Measurements from ENCODE around the gene BNC2.

BNC2 gene

DNA sequence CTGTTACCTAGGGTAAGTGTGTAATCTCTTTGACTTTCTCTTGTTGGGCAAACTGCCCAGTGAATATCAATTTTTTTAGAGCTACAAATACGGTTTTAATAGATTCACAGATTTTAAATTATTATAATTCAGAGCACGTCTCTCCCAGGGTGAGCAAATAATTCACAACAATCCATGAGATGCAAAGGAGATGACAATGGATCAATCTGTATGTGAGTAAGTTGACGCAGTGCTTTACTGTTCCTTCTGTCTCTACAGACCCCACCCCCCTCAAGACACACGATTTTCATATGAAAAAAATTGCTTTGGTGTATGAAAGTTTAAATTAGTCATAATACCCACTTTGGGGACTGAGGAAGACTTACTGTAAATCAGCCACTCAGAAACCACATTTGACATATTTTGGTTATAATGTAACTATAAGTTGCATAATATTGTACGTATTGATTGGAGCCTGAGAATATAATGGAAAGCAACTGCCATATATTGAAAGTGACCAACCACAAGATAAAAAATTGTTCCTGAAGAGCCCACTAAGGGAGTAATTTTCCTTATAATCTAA, 201.7 kb downstream of the BNC2 start:
- DNase-seq: no peak

DNA sequence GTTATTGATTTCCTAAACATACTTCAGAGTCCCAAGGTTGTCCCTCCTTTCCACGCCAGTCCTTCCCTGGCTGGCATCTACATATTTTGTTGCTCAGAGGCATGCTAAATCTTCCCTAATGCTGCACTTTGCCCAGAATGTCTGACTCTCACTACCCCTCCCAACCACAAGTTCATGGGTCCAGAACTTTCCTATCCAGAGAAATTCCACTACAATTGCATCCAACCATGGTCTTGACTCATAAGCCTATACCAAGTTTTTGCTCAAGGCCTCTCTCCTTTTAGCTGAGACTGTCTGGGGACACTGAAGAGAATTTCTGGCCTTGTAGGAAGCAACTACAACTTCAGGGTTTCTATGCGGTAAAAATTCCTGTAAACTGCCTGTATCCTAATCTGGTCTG, 206.3 kb downstream of the BNC2 start:
- DNase-seq: no peak

DNA sequence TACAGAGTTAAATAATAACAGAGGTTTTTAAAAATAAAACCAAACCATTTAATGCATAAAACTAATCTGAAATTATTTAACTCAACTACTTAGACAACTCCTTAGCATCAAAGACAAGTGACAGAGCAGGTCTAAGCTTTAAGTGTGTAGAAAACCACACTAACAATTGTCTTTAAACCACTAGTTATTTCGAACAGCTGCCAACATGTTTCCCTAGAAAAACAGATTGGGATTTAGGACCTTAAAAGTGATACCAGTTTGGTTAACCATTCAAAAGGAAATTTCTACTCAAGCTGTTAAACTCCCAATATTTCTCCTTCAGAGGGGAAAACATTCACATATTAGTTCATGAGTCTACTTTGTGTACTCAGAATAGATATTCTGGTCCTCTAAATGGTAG, 208.7 kb downstream of the BNC2 start:
- DNase-seq: no peak

DNA sequence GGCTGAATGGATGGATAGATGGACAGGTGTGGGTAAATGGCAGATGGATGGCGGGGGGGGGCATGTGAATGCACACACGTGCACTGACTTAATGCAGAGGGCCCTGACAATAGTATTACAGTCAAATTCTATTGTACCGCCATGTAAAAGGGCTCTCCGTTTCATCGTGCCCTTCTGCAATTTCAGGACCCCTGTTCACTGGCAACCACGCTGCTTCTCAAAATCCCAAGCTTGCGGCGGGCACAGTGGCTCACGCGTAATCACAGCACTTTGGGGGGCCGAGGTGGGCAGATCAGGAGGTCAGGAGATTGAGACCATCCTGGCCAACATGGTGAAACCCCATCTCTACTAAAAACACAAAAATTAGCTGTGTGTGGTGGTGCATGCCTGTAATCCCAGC, 211.4 kb downstream of the BNC2 start:
- DNase-seq: no peak

DNA sequence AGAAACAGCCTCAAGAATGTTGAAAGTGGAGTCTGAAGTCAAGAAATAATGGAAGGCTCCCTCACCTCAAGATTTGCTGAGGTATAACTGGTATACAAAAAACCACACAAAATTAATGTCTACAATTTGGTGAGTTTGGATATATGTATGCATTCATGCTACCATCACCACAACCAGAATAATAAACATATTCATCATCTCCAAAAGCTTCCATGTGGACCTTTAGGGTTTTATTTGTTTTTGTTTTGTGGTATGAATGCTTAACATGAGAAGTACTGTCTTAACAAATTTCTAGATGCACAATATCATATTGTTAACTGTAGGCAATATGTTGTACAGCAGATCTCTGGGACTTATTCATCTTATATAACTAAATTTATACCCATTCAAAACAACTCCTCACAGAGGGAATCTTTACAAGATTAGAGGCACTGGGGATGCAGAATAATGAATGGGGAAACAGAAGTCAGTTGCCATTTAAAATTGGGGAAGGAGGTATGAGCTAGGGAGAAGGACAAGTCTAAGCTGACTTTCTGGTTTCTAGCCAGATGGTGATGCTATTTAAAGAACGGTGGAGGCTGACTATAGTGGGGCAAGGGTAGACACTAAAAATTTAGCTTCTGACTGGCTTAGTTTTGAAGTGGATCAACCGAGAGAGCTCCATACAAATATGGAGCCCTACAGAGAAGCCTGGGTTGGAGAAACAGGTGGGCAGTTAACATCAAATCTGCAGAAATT, 213.9 kb downstream of the BNC2 start:
- DNase-seq: no peak

DNA sequence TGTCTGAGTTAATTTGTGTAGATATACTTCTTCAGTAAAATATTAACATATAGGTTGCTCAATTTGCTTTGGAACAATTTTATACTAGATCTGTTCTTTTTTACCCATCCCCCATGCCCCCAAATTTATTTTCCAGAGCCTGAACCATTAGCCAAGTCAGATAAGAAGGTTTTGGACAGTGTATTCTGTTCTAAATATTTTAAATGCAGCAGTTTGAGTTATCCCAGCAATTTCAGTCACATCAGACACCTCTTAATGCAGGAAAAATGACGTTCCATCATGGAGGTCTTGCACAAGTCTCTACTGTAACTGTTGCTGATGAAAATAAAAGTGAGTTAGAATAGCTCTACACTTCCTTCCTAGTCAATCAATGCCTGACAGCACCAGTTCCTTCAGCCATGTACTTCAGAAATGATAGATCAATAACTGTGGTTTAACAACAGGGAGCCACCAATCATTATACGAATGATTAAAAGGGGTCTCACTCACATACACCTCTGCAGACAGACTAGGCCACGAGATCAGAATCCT, 215.8 kb downstream of the BNC2 start:
- DNase-seq: no peak

DNA sequence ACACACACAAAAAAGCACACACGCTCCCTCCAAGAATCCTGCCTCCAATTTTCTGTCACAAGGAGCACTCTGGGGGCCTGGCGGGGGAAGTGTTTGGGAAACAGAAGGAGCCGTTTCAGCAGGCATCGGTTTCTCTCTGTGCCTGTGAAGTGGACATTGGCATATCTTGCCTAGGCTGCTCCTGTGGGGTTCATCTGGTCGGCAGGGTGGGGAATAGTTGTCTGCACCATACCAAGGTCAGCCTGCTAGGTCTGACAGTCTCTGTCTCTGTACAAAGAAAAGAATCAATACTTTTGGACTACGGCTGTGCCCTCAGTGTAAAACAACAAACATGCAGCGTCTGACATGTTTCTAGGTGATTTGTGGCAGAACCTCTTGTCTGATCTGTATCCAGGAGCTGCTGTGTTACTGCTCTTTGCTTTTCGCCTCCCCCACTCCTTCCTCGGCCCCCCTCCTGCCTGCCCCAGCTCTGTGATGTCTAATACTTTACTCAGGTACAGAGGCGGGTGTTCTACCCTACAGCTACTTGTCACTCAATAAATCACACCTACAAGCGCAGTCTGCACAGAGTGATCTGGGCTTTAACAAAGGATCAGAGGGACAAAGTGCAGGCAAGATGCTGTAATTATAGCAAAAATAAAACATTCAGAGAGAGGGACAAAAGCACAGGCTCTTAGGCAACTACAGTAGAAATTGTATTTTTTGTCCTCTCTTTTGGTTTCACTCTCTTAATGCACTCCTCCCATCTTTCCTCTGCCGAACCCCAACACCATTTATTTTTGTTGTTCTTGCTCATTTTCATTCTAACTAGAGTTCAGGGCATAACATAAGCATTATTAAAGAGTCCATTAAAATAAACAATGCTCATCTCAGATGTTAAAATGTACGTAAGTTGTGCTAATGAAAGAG, 216.7 kb downstream of the BNC2 start:
- DNase-seq: peak; percentile 87

DNA sequence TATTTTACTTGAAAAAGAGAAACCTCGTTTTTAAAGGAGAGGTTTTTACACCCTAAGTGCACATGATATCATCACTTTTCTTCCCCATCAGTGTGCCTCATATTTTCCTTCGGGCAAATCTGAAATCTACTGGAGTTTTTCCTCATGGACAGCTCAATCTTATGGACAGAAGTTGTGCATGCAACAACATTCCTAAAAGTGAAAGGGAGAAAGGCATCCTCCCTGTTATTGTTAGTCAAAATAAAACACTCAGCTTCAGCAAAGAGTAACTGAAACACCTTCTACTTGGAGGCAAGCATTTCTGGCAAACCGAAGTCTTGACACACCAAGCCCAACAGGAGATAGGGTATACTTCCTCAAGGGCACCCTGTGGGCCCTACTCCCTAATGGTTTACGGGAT, 217.9 kb downstream of the BNC2 start:
- DNase-seq: no peak

DNA sequence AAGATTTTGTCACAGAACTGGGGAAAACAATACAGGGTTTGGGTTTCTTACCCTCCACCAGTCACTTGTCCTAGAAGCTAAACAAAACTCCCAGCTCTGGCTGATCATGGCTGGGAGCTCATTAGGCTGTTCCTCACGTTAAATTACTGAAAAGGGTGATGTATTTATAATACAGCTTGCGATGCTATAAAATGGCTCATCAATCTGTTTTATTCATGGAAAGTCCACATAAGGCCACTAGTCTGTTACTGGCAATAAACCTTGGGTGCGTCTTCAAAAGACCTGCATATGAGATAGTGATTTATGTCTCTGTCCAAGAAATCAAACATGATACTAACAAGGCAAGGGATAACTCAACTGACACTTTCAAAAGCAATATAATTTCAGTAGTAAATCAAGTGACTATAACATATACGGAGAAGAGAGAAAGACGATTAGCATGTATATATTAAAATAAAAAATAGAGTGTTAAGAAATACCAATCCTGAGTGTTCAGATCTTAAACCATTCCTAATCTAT, 219.0 kb downstream of the BNC2 start:
- no peak for DNase-seq

DNA sequence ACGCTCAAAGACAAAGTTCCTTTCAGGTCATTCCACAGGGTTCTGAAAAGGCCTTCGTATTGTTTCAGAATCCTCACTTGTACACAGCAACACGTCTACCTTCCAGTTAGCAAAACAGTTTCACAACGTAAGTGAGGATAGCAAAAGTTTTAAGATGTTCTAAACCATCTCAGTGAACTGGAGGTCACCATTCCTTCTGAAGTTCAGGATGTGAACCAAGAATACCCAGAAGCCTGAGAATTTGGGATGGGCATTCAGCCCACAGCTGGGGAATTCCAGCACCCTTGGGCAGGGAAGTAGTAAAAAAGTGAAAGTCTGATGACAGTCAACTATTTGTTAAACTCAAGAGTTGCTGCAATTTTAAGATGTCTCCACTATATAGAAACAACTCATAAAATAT, 224.5 kb downstream of the BNC2 start:
- no peak for DNase-seq

DNA sequence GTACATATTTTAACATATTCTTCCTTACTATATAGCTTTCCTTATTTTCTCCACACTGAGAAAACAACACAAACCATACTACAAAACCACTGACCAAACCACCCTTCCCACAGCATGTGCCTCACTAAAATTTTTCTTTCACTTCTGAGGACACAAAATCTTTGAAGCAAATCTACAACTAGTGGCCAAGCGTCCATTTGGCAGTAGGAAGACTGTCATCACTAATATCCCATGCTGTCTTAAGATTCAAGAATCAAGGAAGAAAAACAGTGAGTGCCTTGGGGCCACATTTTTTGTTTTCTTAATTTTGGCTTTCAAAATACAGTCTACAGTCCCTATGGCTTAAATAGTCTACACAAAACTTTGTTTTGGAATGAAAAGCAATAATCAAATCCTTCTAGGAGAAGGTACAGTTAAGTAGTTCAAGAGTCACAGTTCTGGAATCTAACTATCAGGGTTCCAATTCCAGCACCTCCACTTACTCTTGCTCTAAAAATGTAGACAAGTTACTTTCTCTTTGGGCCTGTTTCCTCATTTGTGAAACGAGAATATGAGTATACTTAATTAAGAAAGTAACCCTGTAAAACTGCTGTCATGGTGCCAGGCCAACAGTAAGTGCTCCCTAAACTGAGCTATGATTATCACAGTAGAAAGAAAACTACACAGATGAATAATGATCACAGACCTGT, 227.9 kb downstream of the BNC2 start:
- no peak for DNase-seq

DNA sequence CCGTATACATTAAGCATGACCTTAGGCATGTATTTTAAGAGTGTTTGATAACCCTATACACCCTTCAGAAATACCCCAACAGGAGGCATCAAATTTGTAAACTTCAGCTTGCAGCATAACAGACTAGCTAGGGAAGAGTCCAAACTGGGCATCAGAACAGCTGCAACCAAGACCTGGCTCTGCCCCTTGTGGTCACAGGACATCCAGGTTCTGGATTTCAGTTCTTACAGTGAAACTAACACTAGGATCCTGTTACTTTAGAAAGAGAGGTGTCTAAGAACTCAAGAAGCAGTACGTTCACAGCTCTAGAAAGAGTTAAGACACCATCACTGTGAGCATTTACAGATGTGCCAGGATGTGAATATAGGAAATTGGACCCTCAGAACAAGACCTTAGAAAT, 229.8 kb downstream of the BNC2 start:
- peak; percentile 62 for DNase-seq

DNA sequence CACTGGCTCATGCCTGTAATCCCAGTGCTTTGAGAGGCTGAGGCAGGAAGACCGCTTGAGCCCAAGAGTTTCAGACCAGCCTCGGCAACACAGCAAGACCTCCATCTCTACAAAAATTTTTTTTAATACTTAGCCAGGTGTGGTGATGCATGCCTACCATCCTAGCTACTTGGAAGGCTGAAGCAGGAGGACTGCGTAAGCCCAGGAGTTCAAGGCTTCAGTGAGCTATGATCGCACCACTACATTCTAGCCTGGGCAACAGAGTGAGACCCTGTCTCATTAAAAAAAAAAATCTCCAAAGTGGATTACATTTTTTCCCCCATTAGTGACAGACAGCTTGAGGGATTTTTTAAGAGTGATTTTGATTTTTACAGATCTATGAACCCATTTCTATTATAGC, 230.8 kb downstream of the BNC2 start:
- DNase-seq: no peak

DNA sequence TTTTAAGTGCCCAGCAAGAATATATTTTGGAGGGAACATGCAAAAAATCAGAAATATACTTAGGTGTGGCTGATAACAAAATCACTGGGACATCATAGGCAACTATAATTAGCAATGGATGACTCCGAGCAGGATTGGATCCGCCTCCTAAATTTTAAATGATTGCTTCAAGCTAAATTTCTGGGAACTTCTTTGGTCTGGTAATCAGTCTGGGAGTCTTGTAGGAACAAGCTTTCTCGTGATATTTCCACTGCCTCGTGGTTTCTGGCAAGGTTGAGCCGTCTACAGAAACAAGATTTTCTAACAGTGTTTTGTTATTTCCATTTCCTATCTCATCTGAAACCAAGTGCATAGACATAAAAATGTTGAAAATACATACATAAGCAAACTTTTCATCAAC, 232.6 kb downstream of the BNC2 start:
- DNase-seq: no peak

DNA sequence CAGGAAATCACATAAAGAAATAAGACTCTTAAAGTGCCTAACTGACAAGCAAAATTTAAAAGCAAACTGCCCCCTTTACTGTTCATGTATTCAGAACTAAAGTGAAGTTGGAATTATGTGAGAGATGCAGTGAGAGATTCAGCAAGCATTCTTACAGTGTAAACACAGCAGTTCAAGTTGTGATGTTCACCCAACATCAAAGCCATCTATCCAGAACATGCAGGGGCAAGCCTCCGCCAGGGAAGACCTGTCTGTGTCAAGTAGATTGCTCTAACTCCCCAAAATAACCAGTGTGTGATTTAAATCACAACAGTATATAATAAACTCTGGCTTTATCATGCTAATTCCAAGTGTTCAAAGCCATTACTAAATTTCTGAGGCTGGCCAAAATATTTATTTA, 233.3 kb downstream of the BNC2 start:
- peak; percentile 60 for DNase-seq

DNA sequence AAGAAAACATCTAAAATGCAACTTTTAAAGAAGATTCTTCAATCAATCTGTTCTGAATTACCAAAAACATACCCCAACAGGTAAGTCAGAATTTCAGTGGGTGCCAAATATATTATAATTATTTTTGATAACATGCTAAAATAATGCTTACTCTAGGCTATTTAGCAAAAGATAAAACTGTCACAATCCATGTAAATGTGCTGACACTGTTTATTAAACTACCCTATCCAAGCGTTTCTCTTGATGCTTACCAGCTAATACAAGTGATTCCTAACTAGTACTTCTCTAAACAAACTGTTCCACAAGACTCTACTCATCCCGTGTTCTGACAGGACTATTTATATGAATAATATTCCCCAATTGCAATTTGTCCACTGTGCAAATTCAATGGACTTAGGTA, 236.7 kb downstream of the BNC2 start:
- no peak for DNase-seq

DNA sequence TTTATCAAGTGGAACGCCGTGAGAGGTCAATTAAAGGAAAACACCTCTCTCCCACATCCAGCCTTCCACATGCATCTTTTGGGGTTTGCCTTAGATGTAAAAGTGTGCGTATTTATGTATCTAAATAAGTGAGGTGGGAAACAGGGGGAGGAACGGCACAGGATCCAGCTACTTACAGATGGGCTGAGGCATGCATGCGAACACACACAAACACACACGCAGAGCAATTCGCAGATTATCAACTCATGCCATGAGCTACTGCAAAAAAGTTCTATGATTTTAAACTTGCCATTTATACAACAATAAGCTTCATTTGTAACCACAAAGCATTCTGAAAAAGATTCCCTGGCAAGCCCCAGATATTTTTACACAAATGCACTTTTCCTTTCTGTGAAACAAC, 242.1 kb downstream of the BNC2 start:
- DNase-seq: no peak

DNA sequence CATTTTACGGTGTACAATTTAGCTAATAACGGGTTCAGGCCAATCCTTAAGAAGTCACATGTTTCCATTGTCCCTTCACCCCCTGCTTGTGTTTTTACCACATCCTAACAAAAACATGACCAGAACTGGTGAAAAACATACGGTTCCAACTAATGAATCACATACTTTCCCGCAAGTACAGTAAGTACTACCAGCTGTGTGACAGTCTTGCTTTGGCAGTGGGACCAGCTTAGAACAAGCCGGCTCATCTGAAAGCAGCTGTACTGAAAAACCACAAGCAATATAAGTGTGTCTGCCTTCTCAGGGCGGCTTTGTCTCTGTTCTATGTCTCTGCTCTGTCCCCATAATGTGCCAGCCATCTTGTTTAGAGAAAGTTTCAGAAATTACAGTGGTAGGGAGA, 242.5 kb downstream of the BNC2 start:
- DNase-seq: peak; percentile 85

DNA sequence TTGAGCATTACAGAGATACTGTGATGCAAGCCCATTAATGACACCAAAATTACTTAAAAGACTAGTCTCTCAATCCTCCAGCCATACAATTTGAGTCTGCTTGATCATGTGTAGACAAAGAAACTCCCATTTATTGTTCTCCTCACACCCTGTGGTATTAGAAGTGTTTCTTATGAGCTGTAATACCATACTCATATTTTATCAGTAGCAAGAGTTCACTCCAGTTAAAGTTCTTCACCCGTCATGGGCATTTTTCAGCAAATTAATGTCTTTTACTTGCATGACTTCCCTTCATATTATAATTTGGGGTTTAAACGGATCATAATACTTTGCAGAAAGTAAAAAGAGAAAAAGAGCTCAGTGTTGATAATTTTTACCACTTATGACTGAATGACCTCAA, 242.9 kb downstream of the BNC2 start:
- DNase-seq: no peak

DNA sequence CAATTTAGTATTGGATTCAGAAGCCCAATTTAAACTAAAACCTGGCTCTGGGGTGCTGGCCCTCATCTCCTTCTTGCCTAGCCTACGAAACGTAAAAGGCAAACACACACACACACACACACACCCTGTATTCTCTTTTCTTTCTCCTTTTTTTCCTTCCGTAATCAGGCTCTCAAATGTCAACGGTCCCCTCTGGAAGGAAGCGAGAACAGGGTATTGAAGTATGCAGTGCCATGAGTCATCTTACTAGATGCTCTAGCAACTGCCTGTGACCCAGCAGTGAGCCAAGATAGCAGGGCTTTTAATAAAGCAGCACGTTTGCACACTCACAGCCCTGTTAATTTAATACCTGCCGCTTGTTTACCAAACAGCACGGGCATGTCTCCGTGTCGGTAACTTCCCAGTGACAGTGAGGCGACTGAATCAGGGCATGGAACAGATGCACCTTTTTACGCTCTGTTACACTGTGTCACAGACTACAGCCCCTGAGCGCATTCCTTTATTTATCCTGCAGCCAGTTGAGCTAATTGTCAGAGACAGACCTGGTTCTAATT, 243.8 kb downstream of the BNC2 start:
- DNase-seq: peak; percentile 86

DNA sequence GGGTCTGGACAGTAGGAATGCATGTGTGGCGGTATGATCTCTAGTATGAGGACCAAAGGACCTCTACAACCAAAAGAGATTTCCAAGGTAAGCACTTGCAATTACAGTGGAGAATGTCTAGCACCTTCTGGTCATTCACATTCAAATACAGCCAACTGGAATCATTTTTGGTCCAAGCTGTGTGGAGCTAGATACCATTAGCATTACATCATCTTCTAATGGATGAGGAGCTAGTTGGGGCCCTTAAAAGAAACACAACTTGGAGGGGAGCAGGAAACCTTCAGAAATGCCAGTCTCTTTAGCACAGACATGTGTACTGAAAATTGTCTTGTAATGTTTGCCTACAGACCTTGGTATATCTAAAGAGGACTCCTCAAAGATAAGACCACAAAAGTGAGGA, 244.7 kb downstream of the BNC2 start:
- DNase-seq: peak; percentile 62

DNA sequence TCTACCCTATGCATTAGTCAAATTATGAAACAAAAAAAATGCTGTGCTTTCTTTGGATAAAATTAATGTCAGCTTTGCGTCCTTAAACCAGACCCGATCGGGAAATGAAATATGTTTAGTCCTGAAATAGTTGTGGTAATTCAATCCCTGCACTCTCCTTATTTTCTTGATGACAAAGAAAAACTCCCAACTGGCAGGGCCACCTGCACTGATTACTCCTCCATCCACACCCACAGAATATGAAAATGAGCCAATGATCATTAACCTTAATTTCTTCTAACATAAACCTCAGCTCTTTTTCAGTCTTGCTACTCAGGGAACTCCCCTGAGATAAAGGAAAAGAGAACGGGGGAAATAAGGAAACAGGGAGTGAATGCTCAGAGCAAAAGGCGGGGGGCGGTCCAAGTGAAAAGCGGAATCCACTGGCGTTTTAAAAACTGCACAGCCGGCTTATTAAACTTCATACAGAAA, 245.3 kb downstream of the BNC2 start:
- no peak for DNase-seq

DNA sequence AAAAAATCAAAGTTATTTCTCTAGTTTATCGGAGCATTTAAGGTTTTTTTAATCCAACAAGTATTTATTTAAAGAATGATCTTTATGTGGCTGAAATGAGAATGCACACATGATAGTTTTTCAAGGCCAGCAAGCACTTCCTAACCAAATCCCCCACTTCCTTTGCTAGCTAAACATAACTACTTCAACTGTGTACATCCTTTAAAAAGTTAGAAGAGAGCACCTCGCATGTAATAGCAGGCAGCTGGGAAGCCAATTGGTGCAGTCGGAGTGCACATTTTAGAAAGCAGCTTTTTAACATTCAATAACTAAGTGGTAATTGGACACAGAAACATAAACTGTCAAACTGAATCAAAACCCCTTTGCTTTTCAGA, 245.7 kb downstream of the BNC2 start:
- DNase-seq: no peak
